ENCODE results near the gene C16orf54. TPM values are rescaled to one million over a fixed set of nuclear protein-coding genes. Genes with fewer than 3 reads are reported as not detected.

The C16orf54 gene
- total and polyA plus RNA-seq, 7 donors, result 0.46 to 10.1 (median 1.0) TPM; not detected in 1

DNA sequence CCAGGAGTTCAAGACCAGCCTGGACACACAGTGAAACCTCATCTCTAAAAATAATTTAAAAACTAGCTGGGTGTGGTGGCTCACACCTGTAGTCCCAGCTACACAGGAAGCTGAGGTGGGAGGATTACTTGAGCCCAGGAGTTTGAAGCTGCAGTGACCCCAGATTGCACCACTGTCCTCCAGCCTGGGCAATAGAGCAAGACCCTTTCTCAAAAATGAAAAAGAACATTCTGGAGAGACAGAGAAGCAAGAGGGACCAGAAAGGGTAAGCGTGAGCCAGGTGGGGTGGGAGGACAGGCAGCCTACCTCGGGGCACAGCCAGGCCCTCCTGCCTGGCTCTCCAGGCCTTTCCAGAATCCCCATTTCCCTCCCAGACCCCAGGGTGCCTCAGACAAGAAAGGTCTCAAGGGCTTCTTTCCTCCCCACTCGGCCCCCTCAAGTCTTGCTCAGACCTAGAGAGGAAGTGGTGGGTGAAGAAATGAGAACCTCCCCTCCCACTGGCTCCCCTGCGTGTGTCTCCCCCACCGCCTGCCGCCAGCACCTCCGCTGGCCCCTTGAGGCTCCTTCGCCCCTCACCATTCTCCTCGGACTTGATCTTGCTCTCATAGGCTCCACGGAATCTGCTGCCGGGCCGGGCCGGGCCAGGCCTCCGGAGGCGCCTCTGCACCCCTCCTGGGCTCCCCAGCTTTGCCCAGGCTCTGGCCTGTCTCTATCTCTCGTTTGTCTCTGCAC is 503 bp downstream of the C16orf54 start:
- Histone ChIP-seq H3K27ac (peak overlapping the region in 1 of 4 donors; percentile 12), H3K27me3 (peaks cover 0 to 5% (median 0%) of the 10 kb centered on the region in 3 donors), H3K36me3 (no peaks in the 10 kb centered on the region), H3K9me3 (no peaks in the 10 kb centered on the region), H3K4me1 (no peaks in the 10 kb centered on the region), H3K4me3 (peak overlapping the region in 2 of 4 donors; percentile 28 to 40)
- TF ChIP-seq EP300 (IDR thresholded peaks at IDR 0.05), result no peak
- no peak for TF ChIP-seq POLR2A (IDR thresholded peaks at IDR 0.05)
- TF ChIP-seq, protein P1, sequence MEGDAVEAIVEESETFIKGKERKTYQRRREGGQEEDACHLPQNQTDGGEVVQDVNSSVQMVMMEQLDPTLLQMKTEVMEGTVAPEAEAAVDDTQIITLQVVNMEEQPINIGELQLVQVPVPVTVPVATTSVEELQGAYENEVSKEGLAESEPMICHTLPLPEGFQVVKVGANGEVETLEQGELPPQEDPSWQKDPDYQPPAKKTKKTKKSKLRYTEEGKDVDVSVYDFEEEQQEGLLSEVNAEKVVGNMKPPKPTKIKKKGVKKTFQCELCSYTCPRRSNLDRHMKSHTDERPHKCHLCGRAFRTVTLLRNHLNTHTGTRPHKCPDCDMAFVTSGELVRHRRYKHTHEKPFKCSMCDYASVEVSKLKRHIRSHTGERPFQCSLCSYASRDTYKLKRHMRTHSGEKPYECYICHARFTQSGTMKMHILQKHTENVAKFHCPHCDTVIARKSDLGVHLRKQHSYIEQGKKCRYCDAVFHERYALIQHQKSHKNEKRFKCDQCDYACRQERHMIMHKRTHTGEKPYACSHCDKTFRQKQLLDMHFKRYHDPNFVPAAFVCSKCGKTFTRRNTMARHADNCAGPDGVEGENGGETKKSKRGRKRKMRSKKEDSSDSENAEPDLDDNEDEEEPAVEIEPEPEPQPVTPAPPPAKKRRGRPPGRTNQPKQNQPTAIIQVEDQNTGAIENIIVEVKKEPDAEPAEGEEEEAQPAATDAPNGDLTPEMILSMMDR (IDR thresholded peaks at IDR 0.05), result no peak
- no peak for TF ChIP-seq POLR2AphosphoS5 (IDR thresholded peaks at IDR 0.05)
- 51 to 82% methylated on average over 16 of the region's 16 CpGs for WGBS, 2 donors
- intact Hi-C loops (cut with DNase I), result no loop called here
- DNase-seq, result no peak

- WGBS, 2 donors, result 69 to 86% methylated on average over 20 of the region's 20 CpGs
- H3K27ac ChIP-seq, result no peak overlapping the region
- no peak for DNase-seq
- intact Hi-C loops (cut with DNase I), result no loop called here
- H3K4me1 ChIP-seq, result no peaks in the 10 kb centered on the region
- TF ChIP-seq POLR2AphosphoS5 (IDR thresholded peaks at IDR 0.05) (no peak), EP300 (IDR thresholded peaks at IDR 0.05) (no peak), POLR2A (IDR thresholded peaks at IDR 0.05) (no peak)
- TF ChIP-seq, protein P1 (IDR thresholded peaks at IDR 0.05), result no peak
- peaks cover 0 to 5% (median 0%) of the 10 kb centered on the region in 3 donors for H3K27me3 ChIP-seq
- no peaks in the 10 kb centered on the region for H3K9me3 ChIP-seq
- H3K36me3 ChIP-seq, result no peaks in the 10 kb centered on the region
- H3K4me3 ChIP-seq, result no peak overlapping the region
These were observed 1.2 kb downstream of the C16orf54 start for GRCh38 chr16:29744541-29745101.

DNA sequence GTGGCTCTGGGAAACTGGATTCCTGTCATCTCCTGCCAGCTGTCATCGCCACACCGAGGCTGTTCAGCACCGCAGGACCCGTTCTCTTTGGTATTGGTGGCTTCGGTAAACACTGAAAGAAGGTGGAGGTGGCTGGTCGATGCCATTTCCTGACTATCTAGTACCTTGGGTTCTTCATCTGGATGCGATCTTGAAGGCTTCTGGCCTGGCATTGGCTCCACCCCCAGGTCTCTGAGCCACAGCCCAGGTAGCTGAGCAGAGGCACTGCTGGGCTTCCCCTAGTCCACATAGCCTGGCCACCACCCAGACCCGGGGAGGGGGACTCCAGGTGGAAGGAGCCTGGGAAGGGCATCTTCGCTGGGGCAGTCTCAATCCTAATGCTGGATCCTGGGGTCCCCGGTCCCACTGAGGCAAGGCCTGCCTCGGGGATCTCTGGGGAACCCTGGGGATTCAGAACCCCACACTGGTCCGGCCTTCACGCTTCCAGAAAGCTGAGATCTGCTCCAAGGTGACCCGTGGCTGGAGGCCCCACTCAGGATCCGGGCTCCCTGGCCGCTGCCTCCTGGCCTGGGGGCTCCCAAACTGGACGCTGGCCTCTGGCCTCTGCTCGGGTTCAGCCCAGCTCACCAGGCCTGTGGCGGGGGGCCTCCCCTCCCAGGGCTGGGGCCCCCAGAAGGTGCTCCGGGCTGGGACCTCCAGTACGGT is 1.8 kb downstream of the C16orf54 start:
- no peak for DNase-seq
- H3K27me3 ChIP-seq, result peaks cover 0 to 5% (median 0%) of the 10 kb centered on the region in 3 donors
- no peaks in the 10 kb centered on the region for H3K36me3 ChIP-seq
- H3K4me1 ChIP-seq, result no peaks in the 10 kb centered on the region
- no peak overlapping the region for H3K27ac ChIP-seq
- WGBS, 2 donors, result 80 to 81% methylated on average over 21 of the region's 21 CpGs
- no peak overlapping the region for H3K4me3 ChIP-seq
- H3K9me3 ChIP-seq, result no peaks in the 10 kb centered on the region
- intact Hi-C loops (cut with DNase I), result no loop called here
- TF ChIP-seq POLR2AphosphoS5 (IDR thresholded peaks at IDR 0.05), result no peak
- no peak for TF ChIP-seq POLR2A (IDR thresholded peaks at IDR 0.05)
- TF ChIP-seq, protein P1 (IDR thresholded peaks at IDR 0.05), result no peak
- TF ChIP-seq EP300 (IDR thresholded peaks at IDR 0.05), result no peak

- peaks cover 0 to 5% (median 0%) of the 10 kb centered on the region in 3 donors for H3K27me3 ChIP-seq
- H3K4me1 ChIP-seq, result no peaks in the 10 kb centered on the region
- WGBS, 2 donors, result 74 to 83% methylated on average over 5 of the region's 5 CpGs
- intact Hi-C loops (cut with DNase I), result no loop called here
- no peaks in the 10 kb centered on the region for H3K36me3 ChIP-seq
- no peak overlapping the region for H3K27ac ChIP-seq
- no peak overlapping the region for H3K4me3 ChIP-seq
- TF ChIP-seq POLR2A (IDR thresholded peaks at IDR 0.05) (no peak), EP300 (IDR thresholded peaks at IDR 0.05) (no peak), POLR2AphosphoS5 (IDR thresholded peaks at IDR 0.05) (no peak)
- TF ChIP-seq, protein P1 (IDR thresholded peaks at IDR 0.05), result no peak
- no peak for DNase-seq
- H3K9me3 ChIP-seq, result no peaks in the 10 kb centered on the region
These were observed 2.3 kb downstream of the C16orf54 start for GRCh38 chr16:29743475-29743826.

All from sigmoid colon (tissue), 7 donors.